ENCODE measurements around the gene UGT1A3.

DNA sequence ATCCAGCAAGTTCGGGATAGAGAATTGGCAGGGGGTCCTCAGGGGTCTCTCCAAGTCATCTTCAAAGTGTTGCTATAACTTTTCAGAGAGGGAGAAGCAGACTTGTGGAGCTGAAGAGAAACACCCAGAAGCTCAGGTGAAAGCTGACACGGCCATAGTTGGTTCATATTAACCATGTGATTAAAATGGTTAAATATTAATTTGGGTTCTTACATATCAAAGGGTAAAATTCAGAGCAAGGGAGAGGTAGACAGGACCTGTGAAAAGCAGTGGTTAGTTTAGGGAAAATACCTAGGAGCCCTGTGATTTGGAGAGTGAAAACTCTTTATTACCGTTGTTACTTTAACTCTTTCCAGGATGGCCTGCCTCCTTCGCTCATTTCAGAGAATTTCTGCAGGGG lies 36.2 kb upstream of the UGT1A3 start, which contains the start of gene UGT1A6:
- TF ChIP-seq, protein P1, sequence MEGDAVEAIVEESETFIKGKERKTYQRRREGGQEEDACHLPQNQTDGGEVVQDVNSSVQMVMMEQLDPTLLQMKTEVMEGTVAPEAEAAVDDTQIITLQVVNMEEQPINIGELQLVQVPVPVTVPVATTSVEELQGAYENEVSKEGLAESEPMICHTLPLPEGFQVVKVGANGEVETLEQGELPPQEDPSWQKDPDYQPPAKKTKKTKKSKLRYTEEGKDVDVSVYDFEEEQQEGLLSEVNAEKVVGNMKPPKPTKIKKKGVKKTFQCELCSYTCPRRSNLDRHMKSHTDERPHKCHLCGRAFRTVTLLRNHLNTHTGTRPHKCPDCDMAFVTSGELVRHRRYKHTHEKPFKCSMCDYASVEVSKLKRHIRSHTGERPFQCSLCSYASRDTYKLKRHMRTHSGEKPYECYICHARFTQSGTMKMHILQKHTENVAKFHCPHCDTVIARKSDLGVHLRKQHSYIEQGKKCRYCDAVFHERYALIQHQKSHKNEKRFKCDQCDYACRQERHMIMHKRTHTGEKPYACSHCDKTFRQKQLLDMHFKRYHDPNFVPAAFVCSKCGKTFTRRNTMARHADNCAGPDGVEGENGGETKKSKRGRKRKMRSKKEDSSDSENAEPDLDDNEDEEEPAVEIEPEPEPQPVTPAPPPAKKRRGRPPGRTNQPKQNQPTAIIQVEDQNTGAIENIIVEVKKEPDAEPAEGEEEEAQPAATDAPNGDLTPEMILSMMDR (conservative IDR thresholded peaks at IDR 0.05; ENCODE audit: low read length), result no peak
- no peak for TF ChIP-seq EZH2phosphoT487 (IDR thresholded peaks at IDR 0.05; ENCODE audit: borderline replicate concordance)
